Activated CD4-positive, alpha-beta memory T cell treated with anti-CD3 and anti-CD28 coated beads, Interleukin-2, amount 10 ng/mL, durations not matched to agents 7 days and 5 days (primary cell): ENCODE data around the gene FBXL14. TPM values are rescaled to one million over a fixed set of nuclear protein-coding genes. Genes with fewer than 3 reads are reported as not detected.

Experiments
- CTCF ChIA-PET: fragments of 350-600 bp; sonication (Branson Sonifier 250); formaldehyde crosslinking; loops from one replicate; lab custom pipeline; 2021; ENCODE audit warnings: antibody characterized with exemption, inconsistent platforms; lab: Charles Lee
- POLR2A ChIA-PET: fragments of 350-600 bp; sonication (Branson Sonifier 250); formaldehyde crosslinking; loops from one replicate; lab custom pipeline; 2021; ENCODE audit warnings: antibody characterized with exemption; lab: Charles Lee
- DNase-seq: peaks from one replicate; pipeline ENCODE4 v3.0.0-alpha.2; 2020
- H3K27ac Mint-ChIP-seq: one replicate; pipeline ENCODE4 v1.8.0; 2021; ENCODE audit warnings: mild to moderate bottlenecking, mixed read lengths
- H3K27me3 Mint-ChIP-seq: one replicate; pipeline ENCODE4 v1.8.0; 2021; ENCODE audit warnings: mixed read lengths
- H3K36me3 Mint-ChIP-seq: one replicate; pipeline ENCODE4 v1.8.0; 2021; ENCODE audit warnings: low read depth, mixed read lengths
- H3K4me1 Mint-ChIP-seq: one replicate; pipeline ENCODE4 v1.8.0; 2021; ENCODE audit warnings: mixed read lengths
- H3K4me3 Mint-ChIP-seq: one replicate; pipeline ENCODE4 v1.8.0; 2021; ENCODE audit warnings: mild to moderate bottlenecking, mixed read lengths
- H3K9me3 Mint-ChIP-seq: one replicate; pipeline ENCODE4 v1.8.0; 2021; ENCODE audit warnings: mixed read lengths
- total RNA-seq, 2 experiments: library from RNA; stranded (reverse); gene quantifications; one replicate each; pipeline ENCODE4 v1.2.3, GENCODE V29; 2021

FBXL14 gene
- total RNA-seq, 2 experiments from 2014 or later: 30.3 to 30.9 TPM

- Mint-ChIP-seq H3K27me3 (peaks cover 77% of the 10 kb centered on the region), H3K9me3 (no peaks in the 10 kb centered on the region), H3K4me3 (peak overlapping the region; percentile 61), H3K4me1 (peaks cover 38% of the 10 kb centered on the region), H3K27ac (peak overlapping the region; percentile 9), H3K36me3 (peaks cover 2% of the 10 kb centered on the region)
- ChIA-PET CTCF (interaction anchor here (0.6 to 3.7 kb wide), 5 partner anchors 33 to 414 kb away, joined by 3 to 22 read pairs (median 5); no protein-coding TSS in a partner anchor), POLR2A (interaction anchor here (1.1 kb wide), 1 partner anchor 414 kb away, joined by 4 read pairs; no protein-coding TSS in a partner anchor)
- no peak for DNase-seq
These were observed 61.8 kb downstream of the FBXL14 start for GRCh38 chr12:1532375-1533165.

- Mint-ChIP-seq H3K9me3 (no peaks in the 10 kb centered on the region), H3K27ac (no peak overlapping the region), H3K4me1 (peaks cover 38% of the 10 kb centered on the region), H3K36me3 (peaks cover 2% of the 10 kb centered on the region), H3K27me3 (peaks cover 76% of the 10 kb centered on the region), H3K4me3 (peak overlapping the region; percentile 61)
- ChIA-PET POLR2A (interaction anchor here (1.2 kb wide), 1 partner anchor 57 kb away, joined by 4 read pairs; no protein-coding TSS in a partner anchor), CTCF (interaction anchor here (3.7 kb wide), 1 partner anchor 414 kb away, joined by 22 read pairs; no protein-coding TSS in a partner anchor)
- DNase-seq: no peak
These were observed 62.6 kb downstream of the FBXL14 start for GRCh38 chr12:1531654-1532374.

GRCh38 chr12:1531153-1531653 is 63.2 kb downstream of the FBXL14 start:
- peaks cover 2% of the 10 kb centered on the region for H3K36me3 Mint-ChIP-seq
- no peaks in the 10 kb centered on the region for H3K9me3 Mint-ChIP-seq
- H3K4me1 Mint-ChIP-seq: peaks cover 38% of the 10 kb centered on the region
- no peak for DNase-seq
- no peak overlapping the region for H3K27ac Mint-ChIP-seq
- POLR2A ChIA-PET: interaction anchor here (1.2 kb wide), 1 partner anchor 57 kb away, joined by 4 read pairs; no protein-coding TSS in a partner anchor
- H3K4me3 Mint-ChIP-seq: peak overlapping the region; percentile 35
- CTCF ChIA-PET: interaction anchor here (3.7 kb wide), 1 partner anchor 413 kb away, joined by 22 read pairs; no protein-coding TSS in a partner anchor
- peaks cover 75% of the 10 kb centered on the region for H3K27me3 Mint-ChIP-seq

- peaks cover 38% of the 10 kb centered on the region for H3K4me1 Mint-ChIP-seq
- peaks cover 2% of the 10 kb centered on the region for H3K36me3 Mint-ChIP-seq
- no peak overlapping the region for H3K4me3 Mint-ChIP-seq
- H3K27ac Mint-ChIP-seq: no peak overlapping the region
- H3K9me3 Mint-ChIP-seq: no peaks in the 10 kb centered on the region
- CTCF ChIA-PET: no interaction called here
- no peak for DNase-seq
- POLR2A ChIA-PET: interaction anchor here (1.2 kb wide), 1 partner anchor 56 kb away, joined by 4 read pairs; no protein-coding TSS in a partner anchor
- H3K27me3 Mint-ChIP-seq: peaks cover 74% of the 10 kb centered on the region
These were observed 63.7 kb downstream of the FBXL14 start for GRCh38 chr12:1530592-1531152.

- Mint-ChIP-seq H3K36me3 (peaks cover 2% of the 10 kb centered on the region), H3K9me3 (no peaks in the 10 kb centered on the region), H3K4me1 (peaks cover 38% of the 10 kb centered on the region), H3K27ac (no peak overlapping the region), H3K4me3 (peak overlapping the region; percentile 28), H3K27me3 (peaks cover 73% of the 10 kb centered on the region)
- DNase-seq: no peak
- POLR2A ChIA-PET: no interaction called here
- CTCF ChIA-PET: no interaction called here
These were observed 64.4 kb downstream of the FBXL14 start for GRCh38 chr12:1529862-1530591.

GRCh38 chr12:1529228-1529861 is 65.0 kb downstream of the FBXL14 start:
- ChIA-PET CTCF (interaction anchor here (1.2 kb wide), 1 partner anchor 411 kb away, joined by 4 read pairs; no protein-coding TSS in a partner anchor), POLR2A (no interaction called here)
- DNase-seq: no peak
- peaks cover 2% of the 10 kb centered on the region for H3K36me3 Mint-ChIP-seq
- peak overlapping the region; percentile 28 for H3K4me3 Mint-ChIP-seq
- peaks cover 73% of the 10 kb centered on the region for H3K27me3 Mint-ChIP-seq
- H3K27ac Mint-ChIP-seq: no peak overlapping the region
- H3K9me3 Mint-ChIP-seq: no peaks in the 10 kb centered on the region
- H3K4me1 Mint-ChIP-seq: peaks cover 33% of the 10 kb centered on the region

- POLR2A ChIA-PET: no interaction called here
- H3K36me3 Mint-ChIP-seq: peaks cover 2% of the 10 kb centered on the region
- no peaks in the 10 kb centered on the region for H3K9me3 Mint-ChIP-seq
These were observed 65.6 kb downstream of the FBXL14 start for GRCh38 chr12:1528791-1529190.

GRCh38 chr12:1527789-1528188 is 66.6 kb downstream of the FBXL14 start:
- H3K9me3 Mint-ChIP-seq: no peaks in the 10 kb centered on the region
- H3K4me3 Mint-ChIP-seq: no peak overlapping the region
- no peak overlapping the region for H3K27ac Mint-ChIP-seq
- peaks cover 2% of the 10 kb centered on the region for H3K36me3 Mint-ChIP-seq
- DNase-seq: no peak
- peaks cover 70% of the 10 kb centered on the region for H3K27me3 Mint-ChIP-seq
- CTCF ChIA-PET: no interaction called here
- POLR2A ChIA-PET: no interaction called here
- H3K4me1 Mint-ChIP-seq: peaks cover 17% of the 10 kb centered on the region

More at GRCh38 chr12:1528791-1529190, 65.6 kb downstream of the FBXL14 start:
- peaks cover 27% of the 10 kb centered on the region for H3K4me1 Mint-ChIP-seq
- DNase-seq: no peak
- no peak overlapping the region for H3K27ac Mint-ChIP-seq
- no peak overlapping the region for H3K4me3 Mint-ChIP-seq
- CTCF ChIA-PET: interaction anchor here (1.2 kb wide), 1 partner anchor 411 kb away, joined by 4 read pairs; no protein-coding TSS in a partner anchor
- H3K27me3 Mint-ChIP-seq: peaks cover 76% of the 10 kb centered on the region

- Mint-ChIP-seq H3K9me3 (no peaks in the 10 kb centered on the region), H3K36me3 (peaks cover 2% of the 10 kb centered on the region), H3K27me3 (peaks cover 55% of the 10 kb centered on the region), H3K4me3 (no peak overlapping the region), H3K27ac (no peak overlapping the region), H3K4me1 (peaks cover 4% of the 10 kb centered on the region)
- CTCF ChIA-PET: no interaction called here
- POLR2A ChIA-PET: interaction anchor here (0.5 kb wide), 1 partner anchor 513 kb away, joined by 3 read pairs; no protein-coding TSS in a partner anchor
- no peak for DNase-seq
These were observed 68.5 kb downstream of the FBXL14 start for GRCh38 chr12:1525858-1526257.

- H3K4me3 Mint-ChIP-seq: no peak overlapping the region
- H3K36me3 Mint-ChIP-seq: no peaks in the 10 kb centered on the region
- no peaks in the 10 kb centered on the region for H3K9me3 Mint-ChIP-seq
- DNase-seq: no peak
- peaks cover 51% of the 10 kb centered on the region for H3K27me3 Mint-ChIP-seq
- no peak overlapping the region for H3K27ac Mint-ChIP-seq
- POLR2A ChIA-PET: no interaction called here
- H3K4me1 Mint-ChIP-seq: no peaks in the 10 kb centered on the region
- CTCF ChIA-PET: no interaction called here
These were observed 70.8 kb downstream of the FBXL14 start for GRCh38 chr12:1523558-1524050.

GRCh38 chr12:1523046-1523445 is 71.3 kb downstream of the FBXL14 start:
- ChIA-PET POLR2A (no interaction called here), CTCF (no interaction called here)
- no peaks in the 10 kb centered on the region for H3K36me3 Mint-ChIP-seq
- no peak overlapping the region for H3K4me3 Mint-ChIP-seq
- DNase-seq: no peak
- H3K27me3 Mint-ChIP-seq: peaks cover 46% of the 10 kb centered on the region
- H3K9me3 Mint-ChIP-seq: no peaks in the 10 kb centered on the region
- H3K4me1 Mint-ChIP-seq: no peaks in the 10 kb centered on the region
- H3K27ac Mint-ChIP-seq: no peak overlapping the region
